Thyroid gland (tissue), 4 donors: ENCODE data around the gene TRIM37.

ENCODE experiments used
- CTCF ChIP-seq, 6 experiments: fragments of 200-600 bp in 3 of 6; fragments of 450-650 bp in 3 of 6; sonication (generic) in 3 of 6; IDR thresholded peaks; one replicate each; pipeline ENCODE4 v1.5.1; 2016 to 2019; ENCODE audit warnings: antibody characterized with exemption in 6 of 6, mild to moderate bottlenecking in 2 of 6, inconsistent platforms in 1 of 6, moderate library complexity in 1 of 6
- POLR2A ChIP-seq, 2 donors: fragments of 450-650 bp; IDR thresholded peaks; one replicate each; pipeline ENCODE4 v1.6.1; 2017; ENCODE audit warnings: antibody characterized with exemption in 2 of 2, mild to moderate bottlenecking in 2 of 2, moderate library complexity in 1 of 2

GRCh38 chr17:59141860-59142259 lies 35.2 kb upstream of the TRIM37 start:
- TF ChIP-seq CTCF (IDR thresholded peaks at IDR 0.05) (no peak), POLR2A (IDR thresholded peaks at IDR 0.05) (no peak)
